SK-N-MC (cell line): ENCODE data around the gene KBTBD4.

ENCODE experiments used
- DNase-seq: peaks from one replicate; pipeline ENCODE4 v3.0.0-alpha.2; 2011; ENCODE audit warnings: low read depth, low spot score
- H3K27ac ChIP-seq: fragments of 200-600 bp; sonication (generic); 2 replicates; pipeline ENCODE4 v1.5.1; 2016; ENCODE audit warnings: mixed run types
- H3K36me3 ChIP-seq: fragments of 200-600 bp; sonication (generic); 2 replicates; pipeline ENCODE4 v1.6.1; 2017; ENCODE audit warnings: antibody characterized with exemption, low read length, mixed read lengths; ENCODE audit not compliant: insufficient read depth
- H3K4me3 ChIP-seq: fragments of 200-600 bp; sonication (generic); 2 replicates; pipeline ENCODE4 v1.5.1; 2016
- H3K9ac ChIP-seq: fragments of 200-600 bp; sonication (generic); 2 replicates; pipeline ENCODE4 v1.8.0; 2017; ENCODE audit warnings: mixed run types, mixed read lengths; ENCODE audit not compliant: insufficient read length
- H3K9me3 ChIP-seq: fragments of 200-600 bp; sonication (generic); 2 replicates; pipeline ENCODE4 v1.6.1; 2017; ENCODE audit warnings: low read depth, mild to moderate bottlenecking, antibody characterized with exemption, low read length, moderate library complexity, mixed read lengths
- EZH2 ChIP-seq: fragments of 200-600 bp; sonication (generic); IDR thresholded peaks from one replicate; pipeline ENCODE4 v1.6.1; 2017; ENCODE audit warnings: antibody characterized with exemption
- FOXP2 ChIP-seq: optimal IDR thresholded peaks from 2 replicates; pipeline ENCODE3; 2011; ENCODE audit warnings: mild to moderate bottlenecking, moderate library complexity; ENCODE audit not compliant: insufficient read depth; ENCODE audit errors: extremely low read length, control extremely low read depth
- POLR2AphosphoS5 ChIP-seq: IDR thresholded peaks from 2 replicates; pipeline ENCODE4 v1.6.1; 2012; ENCODE audit warnings: mild to moderate bottlenecking, low read depth, low read length, borderline replicate concordance

Gene KBTBD4

DNA sequence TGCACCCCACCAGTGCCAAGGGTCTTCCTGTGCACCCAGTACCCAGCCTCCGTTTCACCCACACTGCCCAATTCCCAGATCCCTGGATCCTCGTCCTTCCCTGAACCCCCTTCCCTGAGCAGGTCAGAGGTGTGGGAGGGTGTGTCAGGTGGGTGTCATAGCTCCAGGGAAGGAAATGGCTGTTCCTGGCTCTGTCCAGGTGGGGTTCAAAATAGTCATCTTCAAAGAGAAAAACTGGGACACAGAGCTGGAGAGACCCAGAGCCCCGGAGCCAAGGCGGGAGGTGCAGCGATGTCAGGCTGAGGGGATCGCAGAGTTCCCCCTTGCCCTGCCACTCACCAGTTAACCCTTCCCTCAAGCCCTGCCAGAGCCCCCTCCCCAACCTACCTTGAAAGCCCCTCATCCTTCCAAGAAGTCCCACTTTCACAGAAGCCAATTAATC is 14.7 kb upstream of the KBTBD4 start:
- Histone ChIP-seq H3K36me3 (no peaks in the 10 kb centered on the region), H3K9me3 (no peaks in the 10 kb centered on the region), H3K9ac (no peak overlapping the region), H3K27ac (no peak overlapping the region), H3K4me3 (peak overlapping the region; percentile 64; the same call in 1 of the 2 replicates)
- DNase-seq: no peak
- no peak for TF ChIP-seq FOXP2
- no peak for TF ChIP-seq EZH2

DNA sequence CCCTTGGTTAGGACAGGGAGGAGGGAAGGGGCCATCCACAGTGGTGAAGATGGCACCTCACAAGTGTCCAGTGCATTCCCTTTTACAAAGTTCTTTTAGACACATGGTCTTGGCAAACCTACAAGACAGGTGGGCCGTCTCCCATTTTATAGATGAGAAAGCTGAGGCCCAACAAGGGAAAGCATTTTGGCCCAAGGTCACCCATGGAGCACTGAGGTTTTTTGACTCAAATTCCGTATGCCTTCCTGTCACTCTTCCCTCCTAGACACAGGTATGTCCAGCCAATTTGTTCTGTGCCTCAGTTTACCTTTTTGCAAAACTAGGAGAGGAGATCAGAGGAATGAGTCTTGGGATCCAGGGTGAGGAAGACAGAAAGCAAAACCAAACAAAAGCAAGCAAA is 14.2 kb upstream of the KBTBD4 start:
- TF ChIP-seq POLR2AphosphoS5: no peak
- TF ChIP-seq FOXP2: no peak
- TF ChIP-seq EZH2: no peak
- Histone ChIP-seq H3K27ac (no peak overlapping the region), H3K9me3 (no peaks in the 10 kb centered on the region), H3K36me3 (no peaks in the 10 kb centered on the region), H3K9ac (no peak overlapping the region), H3K4me3 (no peak overlapping the region)
- DNase-seq: no peak

DNA sequence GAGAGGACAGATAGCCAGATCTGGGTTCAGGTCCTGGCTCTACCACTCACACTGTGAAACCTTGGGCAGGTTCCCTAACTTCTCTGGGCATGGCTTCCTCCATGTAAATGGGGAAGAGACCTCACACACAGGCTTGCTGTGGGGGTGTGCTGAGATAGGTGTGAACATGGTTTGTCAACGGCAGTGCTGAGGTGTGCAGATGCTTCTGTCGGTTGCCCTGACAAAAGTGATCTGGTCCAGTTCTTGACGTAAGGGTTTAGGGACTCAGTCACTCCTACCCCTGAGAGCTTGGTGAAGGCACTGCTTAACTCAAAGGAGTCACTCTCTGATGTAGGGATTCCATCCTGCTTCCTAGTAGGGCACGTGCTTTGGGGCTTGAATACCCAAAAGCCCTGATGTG is 13.5 kb upstream of the KBTBD4 start:
- no peak overlapping the region for H3K4me3 ChIP-seq
- DNase-seq: no peak
- no peak for TF ChIP-seq POLR2AphosphoS5
- no peak for TF ChIP-seq FOXP2
- no peak for TF ChIP-seq EZH2

DNA sequence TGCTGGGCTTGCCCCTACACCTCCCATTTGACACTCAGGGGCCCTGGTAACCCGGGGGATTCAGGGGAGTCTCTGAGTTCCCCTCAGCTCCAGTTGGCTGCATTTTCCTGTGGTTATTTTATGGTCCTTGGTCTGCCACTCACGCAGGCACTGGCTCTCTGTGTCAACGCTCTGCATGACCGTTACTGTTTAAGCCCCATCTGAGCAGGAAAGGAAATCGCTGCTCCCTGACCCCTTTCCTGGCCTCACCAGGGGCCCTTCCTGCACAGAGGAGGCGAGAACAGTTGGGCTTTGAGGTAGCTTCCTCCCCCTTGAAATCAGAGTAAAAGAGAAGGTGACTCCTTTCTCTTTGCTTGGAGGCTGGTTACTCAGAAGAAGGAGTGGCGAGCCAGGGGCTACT is 13.0 kb upstream of the KBTBD4 start:
- Histone ChIP-seq H3K9ac (no peak overlapping the region), H3K4me3 (no peak overlapping the region), H3K27ac (no peak overlapping the region), H3K36me3 (no peaks in the 10 kb centered on the region), H3K9me3 (no peaks in the 10 kb centered on the region)
- TF ChIP-seq EZH2 (no peak), POLR2AphosphoS5 (no peak), FOXP2 (no peak)
- no peak for DNase-seq

More for the DNA sequence above, 13.5 kb upstream of the KBTBD4 start:
- no peaks in the 10 kb centered on the region for H3K36me3 ChIP-seq
- no peak overlapping the region for H3K9ac ChIP-seq
- no peak overlapping the region for H3K27ac ChIP-seq
- H3K9me3 ChIP-seq: no peaks in the 10 kb centered on the region

DNA sequence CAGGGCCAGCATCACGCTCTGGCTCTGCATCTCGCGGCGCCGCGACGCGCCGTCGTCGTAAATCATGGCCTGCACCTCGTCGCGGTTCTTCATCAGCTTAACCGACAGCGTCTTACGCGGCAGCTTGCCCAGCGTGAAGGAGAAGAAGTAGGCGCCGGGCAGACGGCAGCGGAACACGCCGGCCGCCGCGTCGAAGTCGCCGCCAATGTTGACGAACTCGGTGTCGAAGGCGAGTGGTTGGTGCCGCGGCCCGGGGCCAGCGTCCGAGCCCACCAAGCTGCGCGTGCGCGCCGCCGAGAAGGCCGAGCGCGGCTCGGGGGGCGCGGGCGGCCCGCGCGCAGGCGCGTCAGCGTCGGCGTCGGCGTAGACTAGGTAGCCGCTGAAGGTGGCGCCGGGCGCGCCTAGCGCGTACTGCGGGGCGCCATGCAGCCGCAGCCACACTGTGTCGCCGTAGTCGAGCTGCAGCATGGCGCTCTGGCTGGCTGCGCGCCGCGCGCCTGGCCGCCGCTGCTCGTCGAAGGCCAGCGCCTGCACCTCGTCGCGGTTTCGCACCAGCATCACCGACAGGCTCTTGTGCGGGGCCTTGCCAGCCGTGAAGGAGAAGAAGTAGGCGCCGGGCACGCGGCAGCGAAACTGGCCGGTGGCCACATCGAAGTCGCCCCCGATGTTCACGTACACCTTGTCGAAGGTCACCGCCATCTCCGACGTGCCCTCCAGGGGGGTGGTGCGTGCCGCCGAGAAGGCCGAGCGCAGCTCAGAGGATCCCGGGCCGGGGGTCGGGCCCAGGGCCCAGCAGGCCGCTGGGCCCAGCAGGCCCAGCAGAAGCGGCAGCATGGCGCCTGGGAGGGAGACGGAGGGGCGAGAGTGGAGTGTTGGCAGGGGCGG is 11.4 kb upstream of the KBTBD4 start:
- TF ChIP-seq POLR2AphosphoS5: no peak
- TF ChIP-seq EZH2: no peak
- H3K27ac ChIP-seq: no peak overlapping the region
- H3K4me3 ChIP-seq: no peak overlapping the region
- no peak for DNase-seq
- H3K9me3 ChIP-seq: no peaks in the 10 kb centered on the region
- H3K36me3 ChIP-seq: no peaks in the 10 kb centered on the region; the same call in 1 of the 2 replicates
- no peak overlapping the region for H3K9ac ChIP-seq

DNA sequence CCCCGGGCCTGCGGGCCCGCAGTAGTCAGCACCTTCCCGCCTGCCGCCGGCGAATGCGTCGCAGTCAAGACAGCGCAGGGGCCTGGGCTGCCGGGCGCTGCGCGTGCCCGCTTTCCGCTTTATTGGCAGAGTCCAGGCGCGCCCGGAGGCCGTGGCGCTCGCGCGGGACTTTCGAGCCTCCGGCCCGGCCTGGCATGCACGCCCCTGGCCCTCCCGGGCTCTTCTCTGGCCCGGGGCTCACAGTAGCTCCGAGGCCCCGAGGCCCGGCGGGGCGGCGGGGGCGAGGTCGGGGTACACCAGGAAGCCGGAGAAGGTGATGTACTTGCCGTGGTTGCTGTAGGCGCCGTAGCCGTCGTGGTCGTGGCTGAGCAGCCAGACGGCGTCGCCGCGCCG is 10.8 kb upstream of the KBTBD4 start:
- Histone ChIP-seq H3K4me3 (no peak overlapping the region), H3K9me3 (no peaks in the 10 kb centered on the region), H3K36me3 (peaks cover 1% of the 10 kb centered on the region; the same call in 1 of the 2 replicates), H3K27ac (no peak overlapping the region), H3K9ac (no peak overlapping the region)
- no peak for TF ChIP-seq FOXP2
- TF ChIP-seq EZH2: no peak
- TF ChIP-seq POLR2AphosphoS5: no peak
- no peak for DNase-seq

DNA sequence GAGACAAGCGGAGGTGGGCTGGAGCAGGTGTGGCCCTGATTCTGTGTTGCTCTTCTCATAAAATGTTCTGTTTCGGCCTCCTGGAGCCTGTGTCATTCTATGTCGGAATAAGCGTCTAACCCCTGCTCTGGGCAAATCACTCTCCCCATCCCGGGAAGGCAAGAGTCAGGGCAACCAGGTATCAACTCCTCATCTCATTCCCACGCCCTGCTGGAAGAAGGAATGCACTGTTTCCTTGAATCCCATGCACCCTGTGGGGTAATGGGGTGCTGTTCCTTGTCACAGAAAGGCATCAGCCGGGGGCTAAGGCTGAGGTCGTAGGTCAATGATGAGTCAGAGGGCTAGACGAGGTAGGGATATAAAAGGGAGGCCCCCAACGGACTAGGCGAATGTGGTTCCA is 10.3 kb upstream of the KBTBD4 start:
- no peak for DNase-seq
- H3K4me3 ChIP-seq: no peak overlapping the region
- H3K9ac ChIP-seq: no peak overlapping the region

DNA sequence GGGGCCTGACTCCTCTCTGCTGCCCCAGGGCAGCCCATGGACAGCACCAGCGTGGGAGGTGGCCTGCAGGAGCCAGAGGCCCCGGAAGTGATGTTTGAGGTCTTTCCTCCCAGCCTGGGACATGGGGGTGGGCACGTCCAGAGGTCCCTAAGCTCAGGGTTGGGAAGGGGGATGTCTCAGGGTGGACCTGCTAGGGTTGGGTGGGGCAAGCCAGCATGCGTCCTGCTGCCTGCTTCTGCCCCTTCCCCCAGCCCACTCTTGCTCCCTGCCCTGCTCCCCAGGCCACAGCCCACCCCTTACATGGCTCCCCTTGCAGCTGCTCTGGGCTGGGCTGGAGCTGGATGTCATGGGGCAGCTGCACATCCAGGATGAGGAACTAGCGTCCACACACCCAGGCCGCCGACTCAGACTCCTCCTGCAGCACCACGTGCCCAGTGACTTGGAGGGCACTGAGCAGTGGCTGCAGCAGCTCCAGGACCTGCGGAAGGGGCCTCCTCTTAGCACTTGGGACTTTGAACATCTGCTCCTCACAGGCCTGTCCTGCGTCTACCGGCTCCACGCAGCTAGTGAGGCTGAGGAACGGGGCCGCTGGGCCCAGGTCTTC is 9.1 kb upstream of the KBTBD4 start:
- TF ChIP-seq POLR2AphosphoS5: no peak
- no peak for TF ChIP-seq EZH2
- TF ChIP-seq FOXP2: no peak
- Histone ChIP-seq H3K27ac (no peak overlapping the region), H3K9ac (no peak overlapping the region), H3K4me3 (no peak overlapping the region), H3K9me3 (no peaks in the 10 kb centered on the region), H3K36me3 (peaks cover 19% of the 10 kb centered on the region)
- DNase-seq: no peak

More for the DNA sequence above, 10.3 kb upstream of the KBTBD4 start:
- Histone ChIP-seq H3K27ac (no peak overlapping the region), H3K9me3 (no peaks in the 10 kb centered on the region), H3K36me3 (peaks cover 6% of the 10 kb centered on the region)
- TF ChIP-seq FOXP2: no peak
- no peak for TF ChIP-seq EZH2
- no peak for TF ChIP-seq POLR2AphosphoS5
